ENCODE measurements around the gene AMIGO3.
"Not testable (repeated sequence)": the region's sequence is repeated elsewhere in the genome, so short reads cannot be mapped to it uniquely, and the experiment has no call there.

AMIGO3 gene

DNA sequence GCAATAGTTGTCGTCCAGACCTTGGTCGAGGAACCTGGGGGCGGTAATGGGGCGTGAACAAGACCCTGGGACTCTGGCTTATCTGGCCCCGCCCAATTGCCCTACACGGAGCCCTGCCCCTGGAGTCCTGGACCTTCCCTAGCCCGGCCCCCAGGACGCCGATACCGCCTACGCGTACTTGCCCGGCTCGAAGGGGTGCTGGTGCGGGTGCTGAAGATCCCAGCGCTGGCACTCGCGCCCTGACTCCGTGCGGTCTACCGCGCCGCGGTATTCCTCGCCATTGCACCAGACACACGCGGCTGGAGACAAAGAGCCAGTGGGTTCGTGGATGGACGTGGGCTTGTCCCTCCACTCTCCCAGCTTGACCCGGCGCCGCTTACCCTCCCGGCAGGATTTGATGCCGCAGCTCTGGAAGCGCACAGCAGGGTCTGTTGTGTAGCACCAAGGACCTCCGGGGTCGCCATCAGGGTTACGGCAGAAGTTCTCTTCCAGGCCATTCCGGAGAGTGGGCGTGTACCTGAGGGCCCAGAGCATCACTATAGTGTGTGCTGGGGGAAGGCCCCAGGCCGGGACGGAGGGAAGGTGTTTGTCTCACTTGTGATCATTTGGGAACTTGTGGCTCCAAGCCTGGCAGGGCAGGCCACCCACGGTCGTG, 32.6 kb downstream of the AMIGO3 start:
- DNase-seq: not testable (repeated sequence)

DNA sequence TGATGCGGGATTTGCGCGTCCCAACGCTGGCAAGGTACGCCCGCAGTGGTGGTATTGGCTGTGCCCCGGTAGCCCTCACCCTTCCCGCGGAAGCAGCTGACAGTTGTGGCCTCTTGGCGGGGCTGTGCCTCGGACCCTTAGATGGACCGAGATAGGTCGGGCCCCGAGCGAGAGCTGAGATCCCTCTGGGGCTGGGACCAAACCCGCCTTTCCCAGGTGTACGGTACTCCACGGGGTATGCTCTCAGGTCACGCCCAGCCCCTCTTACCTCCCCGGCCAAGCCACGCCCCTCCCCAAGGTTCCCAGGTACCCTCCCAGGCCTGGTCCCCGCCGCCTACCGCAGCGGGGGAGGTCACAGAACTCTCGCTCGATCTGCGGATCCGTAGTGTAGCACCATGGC, 33.1 kb downstream of the AMIGO3 start:
- DNase-seq: not testable (repeated sequence)

DNA sequence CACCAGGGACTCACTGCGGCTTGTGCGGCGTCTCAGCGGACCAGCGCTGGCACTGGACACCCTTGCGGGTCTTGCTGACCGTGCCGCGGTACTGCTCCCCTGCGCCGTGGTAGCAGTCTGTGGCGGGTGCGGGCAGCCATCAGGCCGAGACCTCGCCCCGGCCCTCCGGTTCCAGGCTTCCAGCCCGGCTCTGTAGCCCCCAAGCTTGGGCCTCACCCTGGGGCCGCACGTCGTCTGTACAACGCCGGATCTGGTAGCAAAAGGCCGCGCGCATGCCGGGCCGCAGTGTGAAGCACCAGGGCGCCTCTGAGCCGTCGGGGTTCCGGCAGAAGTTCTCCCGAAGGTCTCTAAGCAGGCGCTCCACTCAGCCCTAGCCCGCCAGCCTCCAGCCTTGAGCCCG, 33.6 kb downstream of the AMIGO3 start:
- not testable (repeated sequence) for DNase-seq

DNA sequence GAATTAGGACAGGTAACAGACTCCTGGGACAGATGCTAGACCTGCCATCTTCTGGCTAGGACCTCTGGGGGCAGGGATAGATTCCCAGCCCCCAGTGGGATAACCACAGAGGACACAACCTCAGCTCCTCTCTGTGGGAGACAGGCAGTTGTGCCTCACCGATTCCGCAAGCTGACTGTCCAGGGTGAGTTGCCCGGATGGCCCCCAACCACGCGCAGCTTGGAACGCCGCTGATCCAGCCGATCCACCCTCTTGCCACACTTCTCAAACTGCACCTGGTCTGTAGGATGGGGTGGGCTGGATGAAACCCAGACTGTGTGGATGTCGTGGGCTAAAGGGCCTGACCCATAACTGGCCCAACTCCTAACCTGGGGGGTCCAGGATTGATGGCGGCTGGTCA, 34.4 kb downstream of the AMIGO3 start:
- not testable (repeated sequence) for DNase-seq

DNA sequence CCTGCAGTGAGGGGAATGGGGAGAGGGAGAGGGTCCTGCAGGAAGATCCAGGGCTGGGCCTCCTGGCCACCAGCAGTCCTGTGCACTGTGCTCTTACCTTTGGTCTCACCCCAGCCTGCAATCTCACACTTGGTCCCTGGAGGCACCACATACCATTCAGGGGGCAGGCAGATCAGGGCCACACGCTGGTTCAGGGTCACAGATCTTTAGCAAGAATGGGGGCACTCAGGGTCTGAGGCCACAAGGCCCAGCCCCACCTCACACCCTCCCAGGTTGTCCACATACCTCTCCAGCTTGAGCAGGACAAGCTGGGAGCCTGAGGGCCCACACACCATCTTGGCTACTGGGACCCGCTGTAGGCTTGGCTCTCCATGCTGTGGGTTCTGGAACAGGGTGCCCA, 35.0 kb downstream of the AMIGO3 start:
- not testable (repeated sequence) for DNase-seq

DNA sequence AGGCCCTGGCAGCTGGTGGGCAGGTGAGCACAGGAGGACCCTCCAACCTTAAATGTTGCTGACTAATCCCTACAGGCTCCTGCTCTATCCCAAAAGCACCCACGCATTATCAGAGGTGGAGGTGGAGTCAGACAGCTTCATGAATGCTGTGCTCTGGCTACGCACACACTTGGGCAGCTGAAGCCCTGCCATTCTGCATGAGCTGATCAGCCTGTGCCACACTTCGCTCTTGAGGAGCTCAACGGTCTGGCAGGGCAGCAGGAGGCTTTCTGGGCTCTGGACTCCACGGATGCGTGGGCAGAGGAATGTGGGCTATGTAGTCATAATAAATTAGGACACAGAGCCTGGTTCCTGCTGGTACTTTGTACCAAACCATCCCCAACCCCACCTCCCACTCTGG, 36.3 kb downstream of the AMIGO3 start:
- DNase-seq: no peak

DNA sequence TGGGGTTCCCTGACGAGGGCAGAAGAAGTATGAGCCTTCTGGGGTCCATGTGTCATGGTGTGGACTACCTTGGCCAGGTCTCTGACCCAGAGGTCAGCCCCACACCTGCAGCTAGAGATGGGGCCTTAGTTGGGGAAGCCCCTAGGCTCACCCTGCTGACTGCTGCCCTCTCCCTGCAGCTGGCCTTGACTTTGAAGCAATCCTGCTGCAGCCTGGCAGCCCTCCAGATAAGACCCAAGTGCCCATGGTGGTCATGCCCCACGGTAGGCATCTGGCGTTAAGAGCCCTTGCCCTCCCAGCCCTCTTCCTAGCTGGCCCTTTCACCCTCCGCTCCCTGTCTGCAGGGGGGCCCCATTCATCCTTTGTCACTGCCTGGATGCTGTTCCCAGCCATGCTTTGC, 37.9 kb downstream of the AMIGO3 start:
- no peak for DNase-seq

DNA sequence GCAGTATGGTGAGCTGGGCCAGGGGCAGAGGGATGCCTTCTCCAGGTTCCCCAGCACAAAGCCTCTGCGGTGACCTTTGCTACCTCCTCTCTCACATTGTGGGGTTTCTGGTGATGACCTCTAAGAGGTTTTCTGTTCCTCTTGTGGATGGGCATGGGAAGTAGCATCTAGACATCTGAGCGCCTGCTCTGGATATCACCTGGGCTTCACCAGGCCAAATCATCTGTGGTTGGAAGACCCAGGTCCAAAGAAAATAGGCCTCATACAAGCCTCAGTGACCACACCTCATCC, 38.3 kb downstream of the AMIGO3 start:
- DNase-seq: no peak

DNA sequence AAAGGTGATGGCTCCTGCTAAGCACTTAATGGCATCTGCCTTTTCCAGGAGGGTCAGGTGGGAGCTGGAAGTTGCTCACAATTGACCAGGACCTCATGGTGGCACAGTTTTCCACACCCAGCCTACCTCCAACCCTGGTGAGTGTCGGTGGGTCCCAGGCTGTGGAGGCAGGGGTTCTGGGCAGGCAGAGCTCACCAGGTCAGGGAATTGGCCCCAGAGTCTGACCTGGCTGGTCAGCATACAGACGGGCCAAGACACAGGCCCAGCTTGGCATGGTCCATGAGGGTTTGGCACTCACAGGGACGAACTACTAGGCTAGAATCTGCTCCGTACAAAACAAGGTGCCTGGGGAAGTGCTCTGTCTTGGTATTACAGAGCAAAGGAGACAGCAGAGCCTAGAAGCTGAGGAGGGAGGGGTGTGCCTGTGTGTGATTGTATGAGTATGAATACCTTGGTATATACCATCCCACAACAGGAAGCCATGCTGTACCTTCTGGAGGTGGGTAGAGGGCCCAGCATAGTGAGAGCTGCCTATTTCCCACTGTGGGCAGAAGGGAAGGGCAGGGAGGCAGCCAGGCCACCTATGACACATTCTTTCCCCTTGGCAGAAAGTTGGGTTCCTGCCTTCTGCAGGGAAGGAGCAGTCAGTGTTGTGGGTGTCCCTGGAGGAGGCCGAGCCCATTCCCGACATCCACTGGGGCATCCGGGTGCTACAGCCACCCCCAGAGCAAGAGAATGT, 38.8 kb downstream of the AMIGO3 start:
- no peak for DNase-seq

DNA sequence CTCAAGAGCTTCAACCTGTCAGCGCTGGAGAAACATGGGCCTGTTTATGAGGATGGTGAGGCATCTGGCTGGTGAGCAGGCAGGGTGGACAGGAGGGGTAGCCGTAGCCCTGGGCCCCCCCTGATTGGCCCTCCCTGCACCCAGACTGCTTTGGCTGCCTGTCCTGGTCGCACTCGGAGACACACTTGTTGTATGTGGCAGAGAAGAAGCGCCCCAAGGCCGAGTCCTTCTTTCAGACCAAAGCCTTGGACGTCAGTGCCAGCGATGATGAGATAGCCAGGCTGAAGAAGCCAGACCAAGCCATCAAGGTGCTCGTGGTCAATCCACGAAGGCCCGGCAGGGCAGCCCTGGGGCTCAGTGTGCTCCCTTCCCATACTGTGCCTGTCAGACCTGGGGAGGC, 43.6 kb downstream of the AMIGO3 start:
- no peak for DNase-seq

DNA sequence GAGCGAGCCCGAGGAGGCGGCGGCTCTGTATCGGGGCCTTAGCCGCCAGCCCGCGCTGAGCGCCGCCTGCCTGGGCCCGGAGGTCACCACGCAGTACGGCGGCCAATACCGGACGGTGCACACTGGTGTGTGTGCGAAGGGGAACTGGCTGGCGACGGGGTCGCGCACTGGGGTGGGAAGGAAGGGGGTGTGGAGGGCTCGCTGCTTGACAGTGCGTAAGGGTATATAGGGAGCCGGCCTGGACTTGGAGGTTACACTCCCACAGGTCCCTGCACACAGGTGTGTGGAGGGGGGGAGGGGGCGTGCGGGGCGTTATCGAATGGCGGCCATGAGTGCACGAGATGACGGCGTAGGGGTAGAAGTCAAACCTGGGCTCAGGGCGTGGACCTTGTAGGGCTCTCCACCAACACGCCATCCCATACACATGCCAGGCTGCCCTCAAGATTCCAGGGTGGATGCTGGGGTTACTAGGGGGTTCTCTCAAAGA, 44.9 kb downstream of the AMIGO3 start:
- no peak for DNase-seq

DNA sequence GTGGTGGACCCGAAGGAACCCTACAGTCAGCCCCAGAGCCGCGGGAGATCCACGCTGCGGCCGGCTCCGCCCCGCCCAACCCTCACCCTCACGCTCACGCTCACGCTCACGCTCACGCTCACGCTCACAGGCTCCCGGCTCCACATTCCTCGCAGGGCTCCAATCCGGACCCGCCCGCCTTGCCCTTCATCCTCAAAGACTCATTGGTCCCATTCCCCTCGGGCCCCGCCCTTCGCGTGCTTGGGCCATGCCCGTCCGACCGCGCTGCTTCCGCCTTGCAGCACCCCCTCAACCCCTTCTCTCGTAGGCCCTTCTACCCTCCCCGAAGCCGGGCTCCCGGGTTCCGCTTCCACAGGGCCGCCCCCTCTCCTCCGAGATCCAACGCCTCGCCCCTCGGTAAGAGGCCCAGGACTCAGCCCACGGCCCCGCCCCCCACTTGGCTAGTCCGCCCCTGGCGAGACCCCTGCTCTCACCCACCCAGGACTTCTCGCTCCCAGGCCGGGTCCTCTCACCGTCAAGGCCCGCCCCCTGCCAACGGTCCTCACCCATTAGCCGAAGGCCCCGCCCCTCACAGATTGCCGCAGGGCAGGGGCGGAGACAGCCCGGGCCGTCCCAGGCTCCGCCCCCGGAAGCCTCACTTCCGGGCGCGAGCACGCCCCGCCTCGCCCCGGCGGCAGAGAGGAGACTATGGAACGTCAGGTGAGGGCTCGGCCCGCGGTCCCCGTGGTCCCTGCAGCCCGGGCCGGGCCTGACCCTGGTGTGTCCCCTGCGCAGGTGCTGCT, 45.6 kb downstream of the AMIGO3 start, which contains the start of gene APEH:
APEH (plus strand) TSS at position 637 of the 782 bp plus-strand sequence; CDS start at position 688, 51 bp downstream.
- no peak for DNase-seq

DNA sequence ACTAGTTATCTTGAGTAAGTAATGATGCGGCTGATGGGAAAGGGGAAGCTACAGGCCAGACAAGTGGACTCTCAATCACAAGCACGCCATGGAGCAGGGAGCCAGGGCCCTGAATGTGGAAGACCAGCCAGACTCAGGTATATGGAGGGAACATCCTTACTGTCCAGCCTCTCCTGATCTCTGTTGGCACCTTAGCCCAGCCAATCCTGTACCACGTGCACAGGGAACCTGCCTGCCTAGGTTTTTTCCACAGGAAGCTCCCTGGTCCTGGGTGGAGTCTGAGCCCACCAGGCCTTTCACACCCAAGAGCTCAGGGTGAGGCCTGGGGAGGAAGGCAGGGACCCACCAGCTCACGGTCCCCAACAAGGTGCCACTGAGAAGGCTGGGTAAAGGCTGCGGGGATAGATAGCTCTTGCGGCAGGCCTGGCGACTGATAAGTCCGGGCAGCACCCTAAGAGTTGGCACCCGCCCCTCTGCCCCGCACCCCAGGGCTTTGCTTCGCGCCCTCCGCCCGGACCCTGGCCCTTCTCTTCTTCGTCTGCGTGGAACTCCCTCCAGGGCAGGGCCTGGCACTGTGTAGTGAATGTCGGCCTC, 46.3 kb downstream of the AMIGO3 start:
- DNase-seq: no peak

DNA sequence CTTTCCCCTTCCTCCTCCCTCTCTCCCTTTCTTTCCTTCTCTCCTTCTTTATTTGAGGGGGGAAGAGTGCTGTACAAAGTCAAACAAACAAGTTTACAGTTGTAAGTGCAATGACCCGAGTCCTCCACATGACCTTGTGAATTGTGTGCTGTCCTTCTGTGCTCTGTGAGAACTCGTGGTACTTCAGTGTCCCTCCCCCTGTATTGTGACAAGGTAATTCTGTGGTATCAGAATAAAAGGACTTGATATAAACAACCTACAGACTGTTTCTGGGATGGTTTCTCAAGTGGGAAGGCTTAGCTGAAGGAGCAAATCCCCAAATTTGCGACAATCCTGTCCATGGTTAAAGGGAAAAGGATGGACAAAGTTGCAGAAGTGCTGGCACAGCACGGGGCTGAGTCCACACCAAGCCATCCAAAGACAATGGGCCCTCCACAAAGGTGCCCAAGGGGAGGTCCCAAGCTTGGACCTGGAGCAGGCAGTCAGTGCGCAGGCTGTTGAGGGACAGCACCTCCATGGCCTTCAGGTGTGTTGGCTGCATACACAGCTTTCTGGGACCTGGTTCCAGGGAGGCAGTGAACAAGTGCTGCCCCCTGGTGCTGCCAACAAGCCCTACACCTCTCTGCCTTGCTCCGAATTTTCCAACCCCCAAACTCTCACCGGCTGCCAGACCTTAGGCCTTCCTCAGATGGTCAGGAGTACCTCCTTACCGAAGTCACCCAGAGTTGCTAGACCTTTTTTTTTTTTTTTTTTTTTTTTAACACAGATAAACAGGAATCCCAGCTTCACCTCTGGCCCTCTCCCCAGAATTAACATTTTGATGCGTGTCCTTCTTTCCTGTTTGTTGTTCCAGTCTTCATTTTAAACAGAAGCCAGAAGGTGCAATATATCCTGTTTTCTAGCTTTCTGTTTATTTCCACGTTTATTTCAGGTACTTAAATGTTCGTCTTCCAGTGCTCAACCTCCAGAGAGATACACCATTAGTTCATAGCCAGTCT, 47.9 kb downstream of the AMIGO3 start:
- DNase-seq: no peak

DNA sequence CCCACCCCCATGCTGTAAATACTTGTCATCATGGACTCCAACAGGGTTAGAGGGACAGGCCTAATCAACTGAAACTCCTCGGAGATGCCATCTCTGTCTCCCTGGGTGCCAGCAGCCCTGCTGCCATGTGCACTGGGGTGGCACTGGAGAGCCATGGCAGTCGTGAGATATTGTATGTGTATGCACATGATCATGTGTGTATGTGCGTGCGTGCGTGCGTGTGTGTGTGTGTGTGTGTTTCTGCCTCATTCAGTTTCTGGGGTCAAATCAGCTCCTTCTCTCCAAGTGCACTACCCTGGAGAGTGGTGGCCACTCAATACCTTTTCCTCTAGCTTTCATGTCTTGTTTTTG, 48.6 kb downstream of the AMIGO3 start:
- no peak for DNase-seq

DNA sequence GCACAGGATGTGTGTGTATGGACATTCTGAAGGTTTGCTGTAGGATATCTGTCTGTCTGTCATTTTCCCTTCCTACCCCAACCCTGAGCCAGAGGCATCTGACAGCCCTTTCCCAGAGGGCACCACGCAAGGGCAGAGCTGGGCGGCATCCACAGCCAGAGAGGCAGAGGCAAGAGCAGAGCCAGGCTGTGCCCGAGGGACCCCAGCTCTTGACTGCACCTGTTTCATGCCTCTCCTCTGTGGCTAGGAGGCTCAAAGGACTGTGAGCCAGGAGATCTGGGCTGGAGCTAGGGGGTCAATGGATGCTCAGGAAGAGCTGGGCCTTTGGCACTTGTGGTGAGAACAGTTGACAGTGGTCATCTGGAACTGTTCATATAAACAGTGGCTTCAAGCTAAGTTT, 50.1 kb downstream of the AMIGO3 start:
- DNase-seq: no peak

DNA sequence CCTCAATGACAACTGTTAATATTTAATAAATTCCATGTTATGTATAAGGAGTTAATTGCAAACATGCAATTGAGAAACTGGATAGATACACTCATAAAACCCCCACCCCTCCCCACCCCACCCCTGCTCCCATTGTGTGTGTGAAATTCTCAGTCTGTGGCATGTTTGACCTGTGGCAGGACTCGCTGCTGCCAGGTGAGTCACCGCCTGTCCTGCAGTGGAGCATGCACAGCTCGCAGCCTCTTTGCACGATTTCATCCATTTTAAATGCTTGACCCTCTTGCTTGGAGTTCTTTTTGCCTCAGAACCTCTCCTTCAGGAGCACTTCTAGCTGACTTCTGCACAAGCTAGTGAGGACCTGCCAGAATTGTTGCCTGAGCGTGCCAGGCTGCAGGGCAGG, 50.6 kb downstream of the AMIGO3 start:
- DNase-seq: no peak

DNA sequence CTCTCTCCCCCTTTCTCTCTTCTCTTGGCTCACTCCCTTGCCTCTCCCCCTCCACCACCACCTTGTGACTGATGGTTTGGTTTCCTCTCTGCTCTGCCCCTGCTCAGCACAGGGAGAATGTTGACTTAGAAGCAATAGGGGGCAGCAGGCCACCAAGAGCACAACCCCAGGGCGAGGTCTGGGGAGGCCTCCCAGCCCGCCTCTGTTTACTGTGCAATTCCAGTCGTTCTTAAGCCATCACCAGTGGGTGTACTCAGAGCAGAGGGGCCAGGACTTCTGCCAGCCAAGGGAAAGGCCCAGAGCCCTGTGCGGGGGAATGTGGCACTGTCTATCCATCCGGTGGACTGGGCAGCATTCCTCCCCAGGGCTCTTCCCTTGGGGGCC, 51.1 kb downstream of the AMIGO3 start:
- no peak for DNase-seq

DNA sequence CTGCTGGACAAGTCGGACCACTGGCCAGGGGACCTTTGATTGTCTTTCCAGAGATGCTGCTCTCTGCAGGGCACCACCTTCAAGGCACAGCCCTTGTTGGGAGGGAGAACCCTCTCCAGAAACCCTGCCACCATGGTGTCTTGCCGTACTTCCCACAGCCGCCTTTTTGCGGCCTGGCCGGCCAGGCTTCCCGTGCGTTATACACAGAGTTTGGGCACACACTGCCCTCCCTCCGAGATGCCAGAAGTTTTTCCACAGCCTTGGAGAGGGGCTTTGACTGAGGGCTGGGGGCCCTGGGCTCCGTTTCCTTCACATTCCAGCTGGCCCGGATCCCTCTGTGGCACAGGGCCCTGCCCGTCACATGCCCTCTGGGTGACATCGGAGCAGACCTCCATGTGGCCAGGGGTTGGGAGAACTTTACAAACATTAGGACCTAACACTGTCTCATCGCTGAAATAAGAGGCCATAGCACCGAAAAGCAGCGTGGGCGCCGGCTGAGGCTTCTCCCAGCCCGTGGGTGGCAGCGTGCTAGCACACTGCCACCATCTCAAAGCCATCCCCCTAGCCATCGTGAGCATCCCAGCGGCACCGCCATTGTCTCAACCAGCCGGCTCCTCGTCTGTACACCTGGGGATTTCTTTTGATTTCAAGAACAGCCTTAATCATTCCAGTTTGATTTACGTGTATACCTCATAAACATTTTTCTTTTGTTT, 51.6 kb downstream of the AMIGO3 start:
- DNase-seq: no peak
